Measurements from ENCODE around the gene VWA5A. TPM values are rescaled to one million over a fixed set of nuclear protein-coding genes. Genes with fewer than 3 reads are reported as not detected.

Gene VWA5A
- total RNA-seq, 2 donors from 2014 or later, result 32.8 to 44.4 TPM

- H3K4me3 ChIP-seq, result no peak overlapping the region
- no peak for TF ChIP-seq CTCF (IDR thresholded peaks at IDR 0.05)
- no peak for DNase-seq (ENCODE audit: low spot score)
- no peaks in the 10 kb centered on the region for H3K27me3 ChIP-seq (replicated peaks; ENCODE audit: insufficient read depth)
- H3K4me1 ChIP-seq (ENCODE audit: control insufficient read depth in 1 of 2, low read depth in 2 of 2), result no peaks in the 10 kb centered on the region
- no peaks in the 10 kb centered on the region for H3K9me3 ChIP-seq
- H3K27ac ChIP-seq, result no peak overlapping the region
- no peak for ATAC-seq (ENCODE audit: insufficient number of reproducible peaks, low FRiP score, low read depth)
- peaks cover 5% of the 10 kb centered on the region for H3K36me3 ChIP-seq
Observed at GRCh38 chr11:124150684-124151083, 35.4 kb downstream of the VWA5A start.

- TF ChIP-seq CTCF (IDR thresholded peaks at IDR 0.05), result no peak
- no peak overlapping the region for H3K27ac ChIP-seq
- no peak for DNase-seq (ENCODE audit: low spot score)
Observed at GRCh38 chr11:124152770-124153407, 37.6 kb downstream of the VWA5A start.

GRCh38 chr11:124153821-124154220 lies 38.6 kb downstream of the VWA5A start:
- Histone ChIP-seq H3K36me3 (no peaks in the 10 kb centered on the region), H3K4me1 (ENCODE audit: control insufficient read depth in 1 of 2, low read depth in 2 of 2) (no peaks in the 10 kb centered on the region), H3K4me3 (no peak overlapping the region), H3K9me3 (no peaks in the 10 kb centered on the region), H3K27ac (no peak overlapping the region), H3K27me3 (replicated peaks; ENCODE audit: insufficient read depth) (no peaks in the 10 kb centered on the region)
- DNase-seq (ENCODE audit: low spot score) (no peak), ATAC-seq (ENCODE audit: insufficient number of reproducible peaks, low FRiP score, low read depth) (no peak)
- no peak for TF ChIP-seq CTCF (IDR thresholded peaks at IDR 0.05)

More at GRCh38 chr11:124152770-124153407, 37.6 kb downstream of the VWA5A start:
- Histone ChIP-seq H3K27me3 (replicated peaks; ENCODE audit: insufficient read depth) (no peaks in the 10 kb centered on the region), H3K4me1 (ENCODE audit: control insufficient read depth in 1 of 2, low read depth in 2 of 2) (no peaks in the 10 kb centered on the region), H3K9me3 (no peaks in the 10 kb centered on the region), H3K36me3 (no peaks in the 10 kb centered on the region), H3K4me3 (no peak overlapping the region)
- no peak for ATAC-seq (ENCODE audit: insufficient number of reproducible peaks, low FRiP score, low read depth)

- H3K27me3 ChIP-seq (replicated peaks; ENCODE audit: insufficient read depth), result no peaks in the 10 kb centered on the region
Observed at GRCh38 chr11:124159481-124159880, 44.2 kb downstream of the VWA5A start.

GRCh38 chr11:124160986-124161385 lies 45.7 kb downstream of the VWA5A start:
- H3K4me3 ChIP-seq, result no peak overlapping the region
- no peak for TF ChIP-seq CTCF (IDR thresholded peaks at IDR 0.05)
- no peaks in the 10 kb centered on the region for H3K9me3 ChIP-seq
- no peak for DNase-seq (ENCODE audit: low spot score)
- ATAC-seq (ENCODE audit: insufficient number of reproducible peaks, low FRiP score, low read depth), result no peak
- H3K36me3 ChIP-seq, result no peaks in the 10 kb centered on the region
- H3K27me3 ChIP-seq (replicated peaks; ENCODE audit: insufficient read depth), result no peaks in the 10 kb centered on the region
- no peaks in the 10 kb centered on the region for H3K4me1 ChIP-seq (ENCODE audit: control insufficient read depth in 1 of 2, low read depth in 2 of 2)
- no peak overlapping the region for H3K27ac ChIP-seq

More at GRCh38 chr11:124159481-124159880, 44.2 kb downstream of the VWA5A start:
- H3K36me3 ChIP-seq, result no peaks in the 10 kb centered on the region
- H3K27ac ChIP-seq, result no peak overlapping the region
- DNase-seq (ENCODE audit: low spot score) (no peak), ATAC-seq (ENCODE audit: insufficient number of reproducible peaks, low FRiP score, low read depth) (no peak)
- no peaks in the 10 kb centered on the region for H3K4me1 ChIP-seq (ENCODE audit: control insufficient read depth in 1 of 2, low read depth in 2 of 2)
- H3K4me3 ChIP-seq, result no peak overlapping the region
- H3K9me3 ChIP-seq, result no peaks in the 10 kb centered on the region
- no peak for TF ChIP-seq CTCF (IDR thresholded peaks at IDR 0.05)
